ENCODE data around the gene ZNF143. TPM values are rescaled to one million over a fixed set of nuclear protein-coding genes. Genes with fewer than 3 reads are reported as not detected.
"Not testable (repeated sequence)": the region's sequence is repeated elsewhere in the genome, so short reads cannot be mapped to it uniquely, and the experiment has no call there.

ZNF143 gene
- total RNA-seq, 2 donors from 2014 or later, result 15.8 to 20.1 TPM

- H3K36me3 ChIP-seq (replicated peaks in 1 of 2; ENCODE audit: insufficient read depth in 1 of 2, low read depth in 2 of 2), result peaks cover 0 to 10% of the 10 kb centered on the region in 2 donors
These were observed 51.7 kb downstream of the ZNF143 start for GRCh38 chr11:9512370-9513019.

GRCh38 chr11:9514576-9514975 is 53.8 kb downstream of the ZNF143 start:
- ATAC-seq; intact Hi-C loops (cut with DNase I): not testable (repeated sequence)
- 92 to 96% methylated on average over 1 of the region's 1 CpG for WGBS, 2 donors

More at GRCh38 chr11:9512370-9513019, 51.7 kb downstream of the ZNF143 start:
- Histone ChIP-seq H3K27ac (no peak overlapping the region), H3K27me3 (no peaks in the 10 kb centered on the region), H3K9me3 (no peaks in the 10 kb centered on the region), H3K4me3 (no peak overlapping the region), H3K4me1 (peaks cover 12% of the 10 kb centered on the region)
- WGBS, 2 donors, result 93 to 95% methylated on average over 5 of the region's 5 CpGs
- DNase-seq (no peak), ATAC-seq (no peak)
- TF ChIP-seq POLR2A (IDR thresholded peaks at IDR 0.05) (no peak), CTCF (IDR thresholded peaks at IDR 0.05) (no peak)
- intact Hi-C loops (cut with DNase I), result no loop called here

GRCh38 chr11:9516113-9516512 is 55.3 kb downstream of the ZNF143 start:
- H3K4me1 ChIP-seq, result peaks cover 2% of the 10 kb centered on the region
- no peaks in the 10 kb centered on the region for H3K27me3 ChIP-seq
- DNase-seq, result no peak
- no peaks in the 10 kb centered on the region for H3K9me3 ChIP-seq
- TF ChIP-seq POLR2A (IDR thresholded peaks at IDR 0.05) (no peak), CTCF (IDR thresholded peaks at IDR 0.05) (no peak)
- WGBS, 2 donors, result 76 to 80% methylated on average over 4 of the region's 4 CpGs
- peaks cover 0 to 10% of the 10 kb centered on the region in 2 donors for H3K36me3 ChIP-seq (replicated peaks in 1 of 2; ENCODE audit: insufficient read depth in 1 of 2, low read depth in 2 of 2)
- no peak for ATAC-seq
- H3K4me3 ChIP-seq, result no peak overlapping the region
- intact Hi-C loops (cut with DNase I), result no loop called here
- H3K27ac ChIP-seq, result no peak overlapping the region

More at GRCh38 chr11:9514576-9514975, 53.8 kb downstream of the ZNF143 start:
- H3K27ac ChIP-seq; H3K4me3 ChIP-seq; H3K36me3 ChIP-seq (replicated peaks in 1 of 2; ENCODE audit: insufficient read depth in 1 of 2, low read depth in 2 of 2); H3K27me3 ChIP-seq; H3K4me1 ChIP-seq; DNase-seq; H3K9me3 ChIP-seq: not testable (repeated sequence)

- no peak overlapping the region for H3K4me3 ChIP-seq
- H3K27ac ChIP-seq, result no peak overlapping the region
- ATAC-seq (no peak), DNase-seq (no peak)
- 96 to 98% methylated on average over 9 of the region's 9 CpGs for WGBS, 2 donors
- intact Hi-C loops (cut with DNase I), result no loop called here
- H3K9me3 ChIP-seq, result no peaks in the 10 kb centered on the region
- peaks cover 0 to 3% of the 10 kb centered on the region in 2 donors for H3K36me3 ChIP-seq (replicated peaks in 1 of 2; ENCODE audit: insufficient read depth in 1 of 2, low read depth in 2 of 2)
- H3K4me1 ChIP-seq, result no peaks in the 10 kb centered on the region
- no peak for TF ChIP-seq POLR2A (IDR thresholded peaks at IDR 0.05)
- no peak for TF ChIP-seq CTCF (IDR thresholded peaks at IDR 0.05)
- no peaks in the 10 kb centered on the region for H3K27me3 ChIP-seq
These were observed 58.1 kb downstream of the ZNF143 start for GRCh38 chr11:9518835-9519410.

- 97 to 100% methylated on average over 2 of the region's 2 CpGs for WGBS, 2 donors
- no peak for TF ChIP-seq CTCF (IDR thresholded peaks at IDR 0.05)
- no peak for TF ChIP-seq POLR2A (IDR thresholded peaks at IDR 0.05)
- intact Hi-C loops (cut with DNase I), result no loop called here
These were observed 63.2 kb downstream of the ZNF143 start for GRCh38 chr11:9524001-9524400.

More at GRCh38 chr11:9524001-9524400, 63.2 kb downstream of the ZNF143 start:
- H3K36me3 ChIP-seq (replicated peaks in 1 of 2; ENCODE audit: insufficient read depth in 1 of 2, low read depth in 2 of 2), result peaks cover 0 to 3% of the 10 kb centered on the region in 2 donors
- H3K4me1 ChIP-seq, result no peaks in the 10 kb centered on the region
- H3K27me3 ChIP-seq, result no peaks in the 10 kb centered on the region
- H3K27ac ChIP-seq, result no peak overlapping the region
- H3K9me3 ChIP-seq, result no peaks in the 10 kb centered on the region
- ATAC-seq (no peak), DNase-seq (no peak)
- H3K4me3 ChIP-seq, result no peak overlapping the region
